HEK293T (cell line): ENCODE measurements around the gene PIGL.
"Not testable (repeated sequence)": the region's sequence is repeated elsewhere in the genome, so short reads cannot be mapped to it uniquely, and the experiment has no call there.

ENCODE experiments used
- CTCF ChIA-PET: fragments of 350-600 bp; formaldehyde crosslinking; extraction: SDS; loops from one replicate; lab custom pipeline; 2021; ENCODE audit warnings: antibody characterized with exemption, inconsistent platforms; lab: Yijun Ruan, JAX
- POLR2A ChIA-PET: fragments of 350-600 bp; formaldehyde crosslinking; extraction: SDS; loops from one replicate; lab custom pipeline; 2020; ENCODE audit warnings: antibody characterized with exemption, inconsistent platforms; lab: Yijun Ruan, JAX
- DNase-seq: peaks from one replicate; pipeline ENCODE4 v3.0.0; 2012; ENCODE audit warnings: mixed read lengths; ENCODE audit errors: extremely low spot score
- ARNT ChIP-seq: fragments of 450-650 bp; IDR thresholded peaks from 2 replicates; pipeline ENCODE4 v1.6.1; 2017; ENCODE audit warnings: mild to moderate bottlenecking
- BHLHE40 ChIP-seq: fragments of 450-650 bp; IDR thresholded peaks from 2 replicates; pipeline ENCODE4 v1.6.1; 2016; ENCODE audit warnings: mild to moderate bottlenecking, moderate library complexity, borderline replicate concordance
- CTBP1 ChIP-seq: fragments of 450-650 bp; IDR thresholded peaks from 2 replicates; pipeline ENCODE4 v1.6.1; 2016; ENCODE audit warnings: borderline replicate concordance
- ELF4 ChIP-seq: fragments of 450-650 bp; IDR thresholded peaks from 2 replicates; pipeline ENCODE4 v1.6.1; 2017; ENCODE audit warnings: antibody characterized with exemption
- FOXA1 ChIP-seq: fragments of 450-650 bp; IDR thresholded peaks from 2 replicates; pipeline ENCODE4 v1.6.1; 2016; ENCODE audit warnings: mild to moderate bottlenecking
- FOXK2 ChIP-seq: fragments of 450-650 bp; IDR thresholded peaks from 2 replicates; pipeline ENCODE4 v1.6.1; 2016; ENCODE audit warnings: mild to moderate bottlenecking
- FOXM1 ChIP-seq: fragments of 450-650 bp; IDR thresholded peaks from 2 replicates; pipeline ENCODE4 v1.6.1; 2017; ENCODE audit warnings: mild to moderate bottlenecking, borderline replicate concordance
- HDGF ChIP-seq: fragments of 450-650 bp; IDR thresholded peaks from 2 replicates; pipeline ENCODE4 v1.6.1; 2017; ENCODE audit warnings: antibody characterized with exemption, borderline replicate concordance
- L3MBTL2 ChIP-seq: fragments of 450-650 bp; conservative IDR thresholded peaks from 2 replicates; pipeline ENCODE4 v1.6.1; 2016; ENCODE audit warnings: mild to moderate bottlenecking
- LEF1 ChIP-seq: fragments of 450-650 bp; IDR thresholded peaks from 2 replicates; pipeline ENCODE4 v1.6.1; 2017; ENCODE audit warnings: mild to moderate bottlenecking, borderline replicate concordance
- NFRKB ChIP-seq: fragments of 450-650 bp; IDR thresholded peaks from 2 replicates; pipeline ENCODE4 v1.6.1; 2016; ENCODE audit warnings: mild to moderate bottlenecking, moderate library complexity
- PKNOX1 ChIP-seq: fragments of 450-650 bp; IDR thresholded peaks from 2 replicates; pipeline ENCODE4 v1.6.1; 2016
- SP1 ChIP-seq: fragments of 450-650 bp; IDR thresholded peaks from 2 replicates; pipeline ENCODE4 v1.6.1; 2017
- SUZ12 ChIP-seq: fragments of 450-650 bp; IDR thresholded peaks from 2 replicates; pipeline ENCODE4 v1.6.1; 2016; ENCODE audit warnings: mild to moderate bottlenecking
- TARDBP ChIP-seq: fragments of 450-650 bp; IDR thresholded peaks from 2 replicates; pipeline ENCODE4 v1.6.1; 2016
- ZNF384 ChIP-seq: fragments of 450-650 bp; IDR thresholded peaks from 2 replicates; pipeline ENCODE4 v1.6.1; 2016

PIGL gene

GRCh38 chr17:16304830-16305229, 87.8 kb downstream of the PIGL start:
- DNase-seq = peak; percentile 39
- CTCF ChIA-PET = interaction anchor here (0.6 to 3.4 kb wide), 17 partner anchors 10 to 260 kb away, joined by 3 to 26 read pairs (median 4); partner anchors contain the start of genes CENPV and PIGL
- TF ChIP-seq CTBP1 (no peak), ZNF384 (no peak), HDGF (no peak), FOXK2 (no peak), PKNOX1 (no peak), BHLHE40 (no peak), L3MBTL2 (no peak), ELF4 (no peak), FOXM1 (no peak), ARNT (no peak)
- POLR2A ChIA-PET = interaction anchor here (2.4 to 2.7 kb wide), 2 partner anchors 88 to 134 kb away, joined by 12 to 22 read pairs; partner anchors contain the start of genes NCOR1 and PIGL

DNA sequence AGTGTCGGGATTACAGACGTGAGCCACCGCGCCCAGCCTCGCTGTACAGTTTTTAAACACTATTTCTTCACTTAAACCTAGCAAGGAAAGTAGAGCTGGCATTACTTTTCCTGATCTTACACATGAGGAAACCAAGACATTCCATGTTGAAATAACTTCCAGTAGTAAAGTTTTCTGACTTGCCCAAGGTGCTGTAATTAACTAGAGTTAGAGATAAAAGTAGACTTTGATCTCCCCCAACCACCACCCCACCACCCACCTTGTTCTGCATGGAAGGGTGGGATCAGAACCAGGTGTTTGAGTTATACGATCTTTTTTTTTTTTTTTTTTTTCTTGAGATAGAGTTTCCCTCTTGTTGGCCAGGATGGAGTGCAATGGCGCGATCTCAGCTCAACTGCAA, 89.2 kb downstream of the PIGL start:
- POLR2A ChIA-PET = interaction anchor here (2.4 to 2.7 kb wide), 2 partner anchors 90 to 132 kb away, joined by 12 to 22 read pairs; partner anchors contain the start of genes NCOR1 and PIGL
- TF ChIP-seq FOXK2 (no peak), SP1 (no peak), HDGF (no peak), TARDBP (no peak), BHLHE40 (no peak), LEF1 (no peak), SUZ12 (no peak), ELF4 (no peak)
- no peak for DNase-seq
- CTCF ChIA-PET = interaction anchor here (1.4 to 3.4 kb wide), 5 partner anchors 11 to 93 kb away, joined by 3 to 26 read pairs (median 17); no protein-coding TSS in a partner anchor

DNA sequence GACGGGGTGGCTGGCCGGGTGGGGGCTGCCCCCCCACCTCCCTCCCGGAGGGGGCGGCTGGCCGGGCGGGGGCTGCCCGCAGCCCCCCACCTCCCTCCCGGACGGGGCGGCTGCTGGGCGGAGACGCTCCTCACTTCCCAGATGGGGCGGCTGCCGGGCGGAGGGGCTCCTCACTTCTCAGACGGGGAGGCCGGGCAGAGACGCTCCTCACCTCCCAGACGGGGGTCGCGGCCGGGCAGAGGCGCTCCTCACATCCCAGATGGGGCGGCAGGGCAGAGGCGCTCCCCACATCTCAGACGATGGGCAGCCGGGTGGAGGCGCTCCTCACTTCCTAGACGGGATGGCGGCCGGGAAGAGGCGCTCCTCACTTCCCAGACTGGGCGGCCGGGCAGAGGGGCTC, 95.1 kb downstream of the PIGL start:
- POLR2A ChIA-PET = interaction anchor here (1.2 kb wide), 1 partner anchor 161 kb away, joined by 5 read pairs; no protein-coding TSS in a partner anchor
- CTCF ChIA-PET, DNase-seq: not testable (repeated sequence)

DNA sequence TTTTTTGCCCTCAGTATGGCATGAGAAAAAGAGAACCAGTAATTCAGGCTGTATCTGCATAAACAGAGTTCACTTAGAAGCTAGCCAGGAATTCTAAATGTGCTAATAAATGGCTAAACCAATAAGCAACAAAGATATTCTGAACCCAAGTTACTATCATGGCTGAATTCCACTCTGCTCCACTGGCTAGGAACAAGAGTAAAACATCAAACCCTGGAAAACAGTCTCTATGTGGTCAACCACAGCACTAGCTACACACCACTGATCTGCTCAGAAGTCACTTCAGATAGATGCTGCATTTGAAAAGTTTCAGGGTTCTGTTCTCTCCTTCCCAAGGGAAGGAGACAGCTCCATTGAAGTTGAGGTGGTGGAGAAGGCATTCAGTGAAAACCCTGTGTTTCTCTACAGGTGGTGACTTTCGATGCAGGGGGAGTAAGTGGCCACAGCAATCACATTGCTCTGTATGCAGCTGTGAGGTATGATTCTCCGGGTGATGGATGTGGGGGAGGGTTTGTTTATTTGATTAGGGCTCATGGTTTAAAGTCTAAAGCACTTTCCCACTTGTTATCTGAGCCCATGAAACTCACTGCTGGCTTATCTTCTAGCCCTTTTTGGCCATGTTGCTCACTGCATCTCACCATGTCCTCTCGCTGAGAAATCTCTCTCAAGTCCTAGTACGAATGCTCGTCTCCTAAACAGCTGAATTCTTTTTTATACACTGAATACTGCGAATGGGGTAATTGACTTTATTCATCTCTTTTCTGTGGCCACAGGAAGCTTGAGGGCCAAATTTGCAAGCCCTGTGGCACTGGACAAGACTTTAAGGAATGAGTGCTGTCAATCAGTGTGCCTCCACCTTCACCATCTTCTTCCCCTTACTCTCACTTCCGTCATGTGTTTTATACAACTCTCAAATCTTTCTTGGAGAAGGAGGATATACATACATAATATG, 96.4 kb downstream of the PIGL start:
- POLR2A ChIA-PET = interaction anchor here (0.7 to 1.4 kb wide), 5 partner anchors 16 to 163 kb away, joined by 3 to 8 read pairs (median 4); partner anchors contain the start of genes CENPV and UBB
- no peak for TF ChIP-seq LEF1
- DNase-seq = peak; percentile 30
- CTCF ChIA-PET = interaction anchor here (0.6 to 1.5 kb wide), 4 partner anchors 26 to 100 kb away, joined by 3 to 6 read pairs (median 3); no protein-coding TSS in a partner anchor

DNA sequence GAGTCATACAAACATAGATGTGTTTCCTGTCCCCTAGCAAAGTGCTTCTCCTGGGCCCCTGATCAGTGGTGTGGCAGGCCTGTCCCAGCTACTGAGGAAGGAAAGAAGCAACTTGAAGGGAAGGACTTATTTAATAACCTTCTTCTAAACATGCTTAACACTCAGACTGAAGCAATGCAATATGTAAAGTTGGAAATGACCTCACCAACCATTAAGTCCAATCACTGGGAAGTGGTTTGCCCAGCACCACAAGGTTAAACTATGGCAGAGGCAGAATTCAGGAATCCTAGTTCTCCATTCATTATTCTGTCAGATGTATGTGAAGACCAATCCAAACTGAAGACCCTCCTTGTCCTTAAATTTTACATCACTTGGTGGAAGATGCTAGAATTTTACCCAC, 97.2 kb downstream of the PIGL start:
- DNase-seq = no peak
- POLR2A ChIA-PET = interaction anchor here (1.1 to 1.4 kb wide), 2 partner anchors 16 to 39 kb away, joined by 3 to 4 read pairs; partner anchors contain the start of gene CENPV
- TF ChIP-seq FOXM1 = no peak
- TF ChIP-seq PKNOX1 = no peak
- TF ChIP-seq HDGF = no peak
- TF ChIP-seq ELF4 = no peak
- no peak for TF ChIP-seq FOXA1
- no peak for TF ChIP-seq BHLHE40
- no peak for TF ChIP-seq SUZ12
- no peak for TF ChIP-seq FOXK2
- TF ChIP-seq ARNT = no peak
- no peak for TF ChIP-seq CTBP1
- TF ChIP-seq ZNF384 = no peak
- no peak for TF ChIP-seq SP1
- no peak for TF ChIP-seq LEF1
- TF ChIP-seq NFRKB = no peak
- TF ChIP-seq L3MBTL2 = no peak
- no peak for TF ChIP-seq TARDBP
- CTCF ChIA-PET = no interaction called here

GRCh38 chr17:16314859-16315258, 97.8 kb downstream of the PIGL start:
- CTCF ChIA-PET = interaction anchor here (0.7 kb wide), 1 partner anchor 9 kb away, joined by 3 read pairs; no protein-coding TSS in a partner anchor
- TF ChIP-seq CTBP1 = no peak
- no peak for TF ChIP-seq TARDBP
- no peak for TF ChIP-seq L3MBTL2
- no peak for TF ChIP-seq SUZ12
- TF ChIP-seq HDGF = no peak
- TF ChIP-seq ARNT = no peak
- TF ChIP-seq LEF1 = no peak
- no peak for TF ChIP-seq FOXA1
- TF ChIP-seq SP1 = no peak
- no peak for DNase-seq
- POLR2A ChIA-PET = no interaction called here

DNA sequence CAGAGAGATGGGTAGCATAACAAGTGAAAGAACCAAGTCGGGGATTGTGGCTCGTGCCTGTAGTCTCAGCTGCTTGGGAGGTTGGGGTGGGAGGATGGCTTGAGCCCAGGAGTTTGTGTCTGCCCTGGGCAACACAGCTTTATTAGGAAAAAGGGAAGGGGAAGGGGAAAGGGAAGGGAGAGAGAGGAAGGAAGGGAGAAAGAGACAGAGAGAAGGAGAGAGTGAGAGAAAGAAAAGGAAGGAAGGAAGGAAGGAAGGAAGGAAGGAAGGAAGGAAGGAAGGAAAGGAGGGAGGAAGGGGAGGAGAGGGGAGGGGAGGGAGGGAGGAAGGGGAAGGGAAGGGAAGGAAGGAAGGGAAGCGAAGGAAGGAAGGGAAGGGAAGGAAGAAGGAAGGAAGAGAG, 103.0 kb downstream of the PIGL start:
- TF ChIP-seq PKNOX1 = no peak
- TF ChIP-seq CTBP1 = no peak
- TF ChIP-seq BHLHE40 = no peak
- TF ChIP-seq FOXA1 = no peak
- no peak for TF ChIP-seq FOXK2
- TF ChIP-seq SP1 = no peak
- no peak for TF ChIP-seq ELF4
- no peak for TF ChIP-seq SUZ12
- TF ChIP-seq L3MBTL2 = no peak
- no peak for TF ChIP-seq LEF1
- TF ChIP-seq ZNF384 = no peak
- no peak for TF ChIP-seq FOXM1
- TF ChIP-seq TARDBP = no peak
- no peak for DNase-seq
- POLR2A ChIA-PET = interaction anchor here (1.6 kb wide), 1 partner anchor 33 kb away, joined by 6 read pairs; the partner anchor contains the start of gene CENPV
- CTCF ChIA-PET = no interaction called here
